ENCODE data around the gene ERBB4. TPM values are rescaled to one million over a fixed set of nuclear protein-coding genes. Genes with fewer than 3 reads are reported as not detected.

The ERBB4 gene
- total RNA-seq, 4 donors from 2014 or later = 1.6 to 5.7 (median 3.5) TPM

DNA sequence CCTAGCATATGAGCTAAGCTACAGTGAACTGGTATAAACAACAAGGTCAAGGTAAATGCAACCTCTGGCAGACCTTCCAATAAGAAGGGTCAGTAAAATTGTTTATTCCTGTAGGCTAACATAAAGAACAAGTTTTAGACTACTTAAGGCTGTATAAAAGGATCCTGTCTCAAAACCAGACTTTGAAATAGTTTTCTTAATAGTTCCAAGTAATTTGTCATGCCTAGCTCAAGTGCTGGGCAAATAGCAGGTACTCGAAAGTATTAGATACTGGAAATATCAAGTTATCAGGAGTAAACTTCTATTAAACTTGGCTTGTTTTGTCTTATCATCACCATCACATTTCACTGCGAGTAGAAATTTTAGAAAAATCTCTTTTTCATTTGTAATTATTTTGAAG lies 1087.0 kb downstream of the ERBB4 start:
- H3K27ac ChIP-seq = no peak overlapping the region
- H3K4me3 ChIP-seq = no peak overlapping the region
- intact Hi-C loops (cut with DNase I; ENCODE audit: low total_unique reads) = no loop called here
- no peaks in the 10 kb centered on the region for H3K4me1 ChIP-seq
- no peaks in the 10 kb centered on the region for H3K27me3 ChIP-seq
- in situ Hi-C loops (cut with MboI; ENCODE audit: low sequenced_read_pairs in 4 of 4) = no loop called here
- ATAC-seq = no peak
- no peak for DNase-seq
- no peaks in the 10 kb centered on the region for H3K36me3 ChIP-seq
- TF ChIP-seq POLR2A (IDR thresholded peaks at IDR 0.05) = no peak
- TF ChIP-seq, protein P1, sequence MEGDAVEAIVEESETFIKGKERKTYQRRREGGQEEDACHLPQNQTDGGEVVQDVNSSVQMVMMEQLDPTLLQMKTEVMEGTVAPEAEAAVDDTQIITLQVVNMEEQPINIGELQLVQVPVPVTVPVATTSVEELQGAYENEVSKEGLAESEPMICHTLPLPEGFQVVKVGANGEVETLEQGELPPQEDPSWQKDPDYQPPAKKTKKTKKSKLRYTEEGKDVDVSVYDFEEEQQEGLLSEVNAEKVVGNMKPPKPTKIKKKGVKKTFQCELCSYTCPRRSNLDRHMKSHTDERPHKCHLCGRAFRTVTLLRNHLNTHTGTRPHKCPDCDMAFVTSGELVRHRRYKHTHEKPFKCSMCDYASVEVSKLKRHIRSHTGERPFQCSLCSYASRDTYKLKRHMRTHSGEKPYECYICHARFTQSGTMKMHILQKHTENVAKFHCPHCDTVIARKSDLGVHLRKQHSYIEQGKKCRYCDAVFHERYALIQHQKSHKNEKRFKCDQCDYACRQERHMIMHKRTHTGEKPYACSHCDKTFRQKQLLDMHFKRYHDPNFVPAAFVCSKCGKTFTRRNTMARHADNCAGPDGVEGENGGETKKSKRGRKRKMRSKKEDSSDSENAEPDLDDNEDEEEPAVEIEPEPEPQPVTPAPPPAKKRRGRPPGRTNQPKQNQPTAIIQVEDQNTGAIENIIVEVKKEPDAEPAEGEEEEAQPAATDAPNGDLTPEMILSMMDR (IDR thresholded peaks at IDR 0.05 in 4 of 5, conservative IDR thresholded peaks at IDR 0.05 in 1 of 5) = no peak
- no peaks in the 10 kb centered on the region for H3K9me3 ChIP-seq

DNA sequence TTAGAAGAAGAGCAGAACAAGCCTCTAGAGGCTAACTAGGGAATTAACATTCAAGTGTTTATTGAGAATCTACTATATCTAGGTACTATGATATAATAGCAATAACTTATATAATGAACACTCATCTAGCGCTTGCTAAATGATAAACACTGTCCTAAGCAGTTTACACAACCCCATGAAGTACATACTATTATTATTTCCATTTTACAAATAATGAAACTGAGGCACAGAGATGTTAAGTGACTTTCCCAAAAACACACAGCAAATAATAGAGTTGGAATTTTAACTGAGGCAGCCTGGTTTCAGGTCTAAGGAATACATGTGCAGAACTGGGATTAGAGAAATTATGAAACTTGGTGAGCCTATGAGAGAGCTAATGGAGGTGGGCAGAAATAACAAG lies 1088.8 kb downstream of the ERBB4 start:
- no peaks in the 10 kb centered on the region for H3K36me3 ChIP-seq
- TF ChIP-seq POLR2A (IDR thresholded peaks at IDR 0.05) = no peak
- TF ChIP-seq, protein P1 (IDR thresholded peaks at IDR 0.05 in 4 of 5, conservative IDR thresholded peaks at IDR 0.05 in 1 of 5) = no peak
- in situ Hi-C loops (cut with MboI; ENCODE audit: low sequenced_read_pairs in 4 of 4) (no loop called here), intact Hi-C loops (cut with DNase I; ENCODE audit: low total_unique reads) (no loop called here)
- no peaks in the 10 kb centered on the region for H3K4me1 ChIP-seq
- no peak overlapping the region for H3K4me3 ChIP-seq
- no peak for DNase-seq
- no peaks in the 10 kb centered on the region for H3K9me3 ChIP-seq
- H3K27me3 ChIP-seq = no peaks in the 10 kb centered on the region
- no peak overlapping the region for H3K27ac ChIP-seq
- ATAC-seq = no peak

DNA sequence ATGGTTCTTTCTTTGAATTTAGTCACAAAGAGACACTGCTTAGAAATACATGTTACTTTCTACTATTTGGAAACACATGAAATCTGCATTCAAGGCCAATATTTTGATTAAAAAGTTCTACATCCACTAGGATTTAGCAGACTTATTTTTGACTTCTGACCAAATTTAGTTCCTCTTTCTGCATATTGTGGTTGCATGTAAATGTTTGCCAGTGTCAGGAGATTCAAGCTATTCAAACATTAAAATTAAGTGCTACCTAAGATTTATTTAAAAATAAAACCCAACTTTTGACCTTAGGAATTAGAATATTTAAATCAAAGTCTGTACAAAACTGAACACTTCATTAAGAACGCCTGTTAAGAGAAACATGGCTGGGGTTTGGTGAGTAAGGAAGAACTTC lies 1091.1 kb downstream of the ERBB4 start:
- Histone ChIP-seq H3K9me3 (no peaks in the 10 kb centered on the region), H3K27me3 (no peaks in the 10 kb centered on the region), H3K4me3 (no peak overlapping the region), H3K4me1 (no peaks in the 10 kb centered on the region), H3K27ac (no peak overlapping the region), H3K36me3 (no peaks in the 10 kb centered on the region)
- in situ Hi-C loops (cut with MboI; ENCODE audit: low sequenced_read_pairs in 4 of 4) (no loop called here), intact Hi-C loops (cut with DNase I; ENCODE audit: low total_unique reads) (no loop called here)
- no peak for DNase-seq
- no peak for ATAC-seq
- TF ChIP-seq, protein P1 (IDR thresholded peaks at IDR 0.05 in 4 of 5, conservative IDR thresholded peaks at IDR 0.05 in 1 of 5) = no peak
- TF ChIP-seq POLR2A (IDR thresholded peaks at IDR 0.05) = no peak

DNA sequence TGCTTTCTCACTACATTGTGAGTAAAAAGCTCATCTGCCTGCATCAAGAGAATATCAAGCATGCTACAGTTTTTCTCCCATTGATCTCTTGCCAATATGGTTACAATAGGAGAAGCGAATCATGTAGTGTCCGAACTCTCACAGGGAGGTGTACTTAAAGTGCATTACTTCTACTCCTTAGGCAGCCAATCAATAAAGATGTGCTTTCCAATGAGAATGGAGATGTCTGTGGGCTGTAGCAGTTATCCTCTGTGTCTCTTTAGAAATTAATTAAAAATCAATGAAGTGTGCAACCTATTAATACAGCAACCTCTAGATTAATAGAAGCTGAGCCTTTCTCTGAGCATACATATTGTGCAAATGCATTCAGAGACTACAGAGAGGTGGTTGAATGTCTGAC lies 1098.5 kb downstream of the ERBB4 start:
- in situ Hi-C loops (cut with MboI; ENCODE audit: low sequenced_read_pairs in 4 of 4) (no loop called here), intact Hi-C loops (cut with DNase I; ENCODE audit: low total_unique reads) (no loop called here)
- Histone ChIP-seq H3K27ac (no peak overlapping the region), H3K4me3 (no peak overlapping the region), H3K9me3 (no peaks in the 10 kb centered on the region), H3K36me3 (no peaks in the 10 kb centered on the region), H3K27me3 (no peaks in the 10 kb centered on the region), H3K4me1 (no peaks in the 10 kb centered on the region)
- ATAC-seq = no peak
- TF ChIP-seq POLR2A (IDR thresholded peaks at IDR 0.05) = no peak
- DNase-seq = no peak

DNA sequence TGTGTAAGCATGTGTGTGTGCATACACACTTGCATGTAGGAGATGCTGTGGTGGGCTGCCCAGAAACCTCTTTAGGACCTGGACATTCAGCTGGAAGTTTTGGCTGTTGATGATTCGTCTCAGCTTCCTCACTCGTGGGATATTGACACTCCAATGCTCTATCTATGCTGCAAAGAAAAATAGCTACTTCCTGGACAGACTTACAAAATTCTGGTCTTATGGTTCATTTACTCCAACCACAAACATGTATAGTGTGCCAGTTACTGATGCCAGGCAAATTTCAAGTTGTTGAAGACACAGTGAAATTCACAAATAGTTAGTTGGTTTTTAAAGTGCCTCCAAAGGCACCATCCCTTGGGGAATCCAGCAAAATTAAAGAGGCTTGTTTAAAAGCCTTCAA lies 1099.6 kb downstream of the ERBB4 start:
- H3K27me3 ChIP-seq = no peaks in the 10 kb centered on the region
- no peak for ATAC-seq
- intact Hi-C loops (cut with DNase I; ENCODE audit: low total_unique reads) = no loop called here

More for the DNA sequence above, 1099.6 kb downstream of the ERBB4 start:
- Histone ChIP-seq H3K36me3 (no peaks in the 10 kb centered on the region), H3K9me3 (no peaks in the 10 kb centered on the region), H3K4me3 (no peak overlapping the region), H3K4me1 (no peaks in the 10 kb centered on the region), H3K27ac (no peak overlapping the region)
- no peak for DNase-seq
- in situ Hi-C loops (cut with MboI; ENCODE audit: low sequenced_read_pairs in 4 of 4) = no loop called here
- TF ChIP-seq POLR2A (IDR thresholded peaks at IDR 0.05) = no peak
- TF ChIP-seq, protein P1 (IDR thresholded peaks at IDR 0.05 in 4 of 5, conservative IDR thresholded peaks at IDR 0.05 in 1 of 5) = no peak

Measured in gastrocnemius medialis (tissue), 4 donors.